Spinal cord (tissue), 10 donors: ENCODE data around the gene UPF2. TPM values are rescaled to one million over a fixed set of nuclear protein-coding genes. Genes with fewer than 3 reads are reported as not detected.

ENCODE experiments used
- DNase-seq, 6 donors: peaks; one replicate each; pipeline versions ENCODE4 v3.0.0 to v3.0.0-alpha.2; 2013 to 2015; ENCODE audit warnings: low spot score in 6 of 6, low read depth in 4 of 6
- H3K27ac ChIP-seq: one replicate; pipeline ENCODE4 v1.5.1; 2013; ENCODE audit warnings: low read depth, low read length, control low read depth
- H3K27me3 ChIP-seq: one replicate; pipeline ENCODE4 v1.6.1; 2013; ENCODE audit warnings: low read length; ENCODE audit not compliant: control insufficient read depth, insufficient read depth
- H3K36me3 ChIP-seq: one replicate; pipeline ENCODE4 v1.6.1; 2013; ENCODE audit warnings: low read length; ENCODE audit not compliant: control insufficient read depth, insufficient read depth
- H3K4me1 ChIP-seq: one replicate; pipeline ENCODE4 v1.6.1; 2013; ENCODE audit warnings: low read length; ENCODE audit not compliant: control insufficient read depth, insufficient read depth
- H3K4me3 ChIP-seq: one replicate; pipeline ENCODE4 v1.5.1; 2013; ENCODE audit warnings: low read depth, low read length, control low read depth
- H3K9me3 ChIP-seq: one replicate; pipeline ENCODE4 v1.6.1; 2013; ENCODE audit warnings: low read length; ENCODE audit not compliant: control insufficient read depth, insufficient read depth
- WGBS: methylation state at CpG from one replicate; pipeline ENCODE4 v1.1.5; 2013; ENCODE audit warnings: missing lambda C conversion rate; ENCODE audit not compliant: insufficient coverage; 5-methylcytosine and 5-hydroxymethylcytosine counted together
- polyA plus RNA-seq, 2 donors: library from polyadenylated mRNA; unstranded; fragments of 120-200 nt; gene quantifications; one replicate each; pipeline ENCODE4 v1.2.1, GENCODE V29; 2013; ENCODE audit not compliant: insufficient read length in 2 of 2
- total RNA-seq, 2 donors: library from RNA; depleted of rRNA in 1 of 2; stranded (reverse); fragments of 120-200 nt in 1 of 2; fragments of >200 nt in 1 of 2; gene quantifications; one replicate each; pipeline versions ENCODE4 v1.2.3 to v1.2.4, GENCODE V29; 2013 to 2014
- donor health status: healthy.

Gene UPF2
- total and polyA plus RNA-seq, 4 donors: 16.2 to 24.7 (median 22.1) TPM

- no peaks in the 10 kb centered on the region for H3K27me3 ChIP-seq
- no peak overlapping the region for H3K27ac ChIP-seq
- no peak for DNase-seq
- H3K36me3 ChIP-seq: peaks cover 6% of the 10 kb centered on the region
- no peaks in the 10 kb centered on the region for H3K9me3 ChIP-seq
- no peaks in the 10 kb centered on the region for H3K4me1 ChIP-seq
- H3K4me3 ChIP-seq: no peak overlapping the region
- WGBS: 41% methylated on average over 1 of the region's 2 CpGs
These were observed 93.5 kb downstream of the UPF2 start for GRCh38 chr10:11949152-11949551.

- Histone ChIP-seq H3K4me1 (no peaks in the 10 kb centered on the region), H3K27me3 (no peaks in the 10 kb centered on the region)
- WGBS: 90% methylated on average over 6 of the region's 8 CpGs
These were observed 96.0 kb downstream of the UPF2 start for GRCh38 chr10:11946652-11947051.

GRCh38 chr10:11936389-11937152 is 106.0 kb downstream of the UPF2 start:
- DNase-seq: no peak
- Histone ChIP-seq H3K27me3 (no peaks in the 10 kb centered on the region), H3K36me3 (peaks cover 4% of the 10 kb centered on the region), H3K27ac (no peak overlapping the region), H3K4me1 (no peaks in the 10 kb centered on the region), H3K4me3 (no peak overlapping the region), H3K9me3 (no peaks in the 10 kb centered on the region)
- 54% methylated on average over 4 of the region's 8 CpGs for WGBS

More at GRCh38 chr10:11946652-11947051, 96.0 kb downstream of the UPF2 start:
- Histone ChIP-seq H3K36me3 (peaks cover 10% of the 10 kb centered on the region), H3K4me3 (no peak overlapping the region), H3K27ac (no peak overlapping the region), H3K9me3 (no peaks in the 10 kb centered on the region)
- DNase-seq: no peak

GRCh38 chr10:11934262-11934661 is 108.3 kb downstream of the UPF2 start:
- no peaks in the 10 kb centered on the region for H3K9me3 ChIP-seq
- H3K27ac ChIP-seq: no peak overlapping the region
- H3K36me3 ChIP-seq: peaks cover 9% of the 10 kb centered on the region
- no peaks in the 10 kb centered on the region for H3K4me1 ChIP-seq
- 50% methylated on average over 2 of the region's 7 CpGs for WGBS
- no peak overlapping the region for H3K4me3 ChIP-seq
- peak in 1 of 6 donors; percentile 5 for DNase-seq
- H3K27me3 ChIP-seq: no peaks in the 10 kb centered on the region

GRCh38 chr10:11933577-11934223 is 108.9 kb downstream of the UPF2 start:
- DNase-seq: peak in 2 of 6 donors; percentile 37 to 51
- H3K9me3 ChIP-seq: no peaks in the 10 kb centered on the region
- H3K27ac ChIP-seq: no peak overlapping the region
- H3K4me3 ChIP-seq: no peak overlapping the region
- H3K27me3 ChIP-seq: no peaks in the 10 kb centered on the region
- no peaks in the 10 kb centered on the region for H3K4me1 ChIP-seq
- 22% methylated on average over 1 of the region's 3 CpGs for WGBS
- H3K36me3 ChIP-seq: peaks cover 14% of the 10 kb centered on the region

- Histone ChIP-seq H3K36me3 (peaks cover 30% of the 10 kb centered on the region), H3K4me3 (no peak overlapping the region), H3K4me1 (no peaks in the 10 kb centered on the region), H3K9me3 (no peaks in the 10 kb centered on the region), H3K27me3 (no peaks in the 10 kb centered on the region), H3K27ac (no peak overlapping the region)
- WGBS: 91% methylated on average over 3 of the region's 4 CpGs
- DNase-seq: no peak
These were observed 111.6 kb downstream of the UPF2 start for GRCh38 chr10:11931038-11931437.

- H3K9me3 ChIP-seq: no peaks in the 10 kb centered on the region
- H3K36me3 ChIP-seq: peaks cover 35% of the 10 kb centered on the region
- no peak for DNase-seq
- H3K27ac ChIP-seq: no peak overlapping the region
- WGBS: 83% methylated on average over 3 of the region's 8 CpGs
- no peak overlapping the region for H3K4me3 ChIP-seq
- H3K4me1 ChIP-seq: no peaks in the 10 kb centered on the region
- H3K27me3 ChIP-seq: no peaks in the 10 kb centered on the region
These were observed 112.2 kb downstream of the UPF2 start for GRCh38 chr10:11930312-11930978.

GRCh38 chr10:11927746-11928145 is 114.9 kb downstream of the UPF2 start:
- Histone ChIP-seq H3K27me3 (no peaks in the 10 kb centered on the region), H3K36me3 (peaks cover 41% of the 10 kb centered on the region), H3K27ac (no peak overlapping the region), H3K4me1 (no peaks in the 10 kb centered on the region), H3K9me3 (no peaks in the 10 kb centered on the region), H3K4me3 (no peak overlapping the region)
- no peak for DNase-seq
- WGBS: no CpG with 5 or more reads among the region's 3 CpGs

- 81% methylated on average over 9 of the region's 11 CpGs for WGBS
These were observed 120.7 kb downstream of the UPF2 start for GRCh38 chr10:11921800-11922392.

More at GRCh38 chr10:11921800-11922392, 120.7 kb downstream of the UPF2 start:
- Histone ChIP-seq H3K27me3 (no peaks in the 10 kb centered on the region), H3K4me1 (no peaks in the 10 kb centered on the region), H3K4me3 (no peak overlapping the region), H3K9me3 (no peaks in the 10 kb centered on the region), H3K27ac (no peak overlapping the region), H3K36me3 (peaks cover 33% of the 10 kb centered on the region)
- DNase-seq: no peak
